Fibroblast of skin of left biceps (primary cell): Measurements from ENCODE around the gene NRXN2.

Source experiments
- DNase-seq, 2 experiments: peaks; one replicate each; pipeline ENCODE4 v3.0.0-alpha.2; 2013; ENCODE audit warnings: low read depth in 2 of 2

NRXN2 gene

GRCh38 chr11:64592234-64592615 lies 130.8 kb downstream of the NRXN2 start:
- DNase-seq = no peak

- no peak for DNase-seq
Observed at GRCh38 chr11:64591257-64592233, 131.5 kb downstream of the NRXN2 start.

- DNase-seq = no peak
Observed at GRCh38 chr11:64590763-64591221, 132.2 kb downstream of the NRXN2 start, which contains the start of gene SLC22A12. TSS of gene SLC22A12 (plus strand) at chr11:64591220. CDS start at chr11:64591557, 337 bp downstream.

DNA sequence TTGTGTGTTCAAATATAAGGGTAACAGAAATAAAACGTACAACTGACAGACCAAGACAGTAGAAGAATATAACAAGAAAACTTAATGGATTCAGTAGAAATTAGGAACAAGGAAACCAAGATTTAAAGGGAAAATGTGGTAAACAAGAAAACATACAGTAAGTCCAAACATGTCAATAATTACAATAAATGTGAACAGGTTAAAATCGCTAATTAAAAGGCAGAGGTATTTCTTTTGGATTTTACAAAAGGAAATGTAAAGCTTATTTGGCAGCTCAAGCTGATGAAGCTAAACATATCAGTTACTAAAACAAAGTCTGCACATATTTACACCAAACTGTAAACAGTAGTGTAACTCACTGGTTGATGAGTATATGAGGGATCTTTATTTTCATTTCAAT lies 134.3 kb downstream of the NRXN2 start:
- no peak for DNase-seq

- no peak for DNase-seq
Observed at GRCh38 chr11:64586366-64586765, 136.6 kb downstream of the NRXN2 start.

- DNase-seq = no peak
Observed at GRCh38 chr11:64585150-64585549, 137.8 kb downstream of the NRXN2 start.

GRCh38 chr11:64583296-64584262 lies 139.4 kb downstream of the NRXN2 start:
- no peak for DNase-seq

DNA sequence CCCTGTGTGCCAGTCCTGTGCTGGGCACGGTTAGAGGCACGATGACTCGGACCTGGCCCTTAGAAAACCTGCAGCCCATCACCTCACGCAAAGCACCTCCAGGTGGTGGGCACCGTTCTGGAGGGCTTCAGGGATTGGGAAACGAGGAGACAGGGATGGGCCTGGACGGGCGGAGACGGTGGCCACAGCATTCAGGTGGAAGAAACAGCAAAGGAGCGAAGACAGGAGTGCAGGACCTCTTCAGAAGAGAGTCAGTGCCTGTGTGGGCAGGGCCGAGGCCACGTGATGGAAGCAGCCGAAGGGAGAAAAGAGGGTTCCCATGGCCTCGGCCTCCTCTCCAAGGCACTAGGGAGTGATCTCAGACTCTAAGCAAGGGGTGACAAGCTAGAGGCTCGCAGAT lies 140.1 kb downstream of the NRXN2 start:
- no peak for DNase-seq

GRCh38 chr11:64581057-64581523 lies 141.9 kb downstream of the NRXN2 start:
- DNase-seq = no peak

DNA sequence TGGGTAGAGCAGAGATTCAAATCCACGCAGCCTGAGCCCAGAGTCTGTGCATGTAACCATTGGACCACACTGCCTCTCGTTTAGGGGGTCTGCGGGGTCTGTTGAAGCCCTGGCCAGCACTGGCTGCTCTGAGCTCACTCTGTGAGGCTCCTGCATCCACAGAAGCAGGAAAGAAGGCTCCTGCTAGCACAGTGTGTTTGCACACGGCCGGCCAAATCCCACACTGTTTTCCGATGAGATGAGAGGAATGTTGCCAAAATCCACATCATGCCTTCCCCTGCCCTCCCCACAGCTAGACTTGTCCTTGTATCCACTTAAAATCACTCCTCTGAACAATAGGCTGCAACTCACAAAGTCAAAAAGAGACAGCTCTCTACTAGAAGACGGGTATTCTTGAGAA lies 142.6 kb downstream of the NRXN2 start:
- no peak for DNase-seq

DNA sequence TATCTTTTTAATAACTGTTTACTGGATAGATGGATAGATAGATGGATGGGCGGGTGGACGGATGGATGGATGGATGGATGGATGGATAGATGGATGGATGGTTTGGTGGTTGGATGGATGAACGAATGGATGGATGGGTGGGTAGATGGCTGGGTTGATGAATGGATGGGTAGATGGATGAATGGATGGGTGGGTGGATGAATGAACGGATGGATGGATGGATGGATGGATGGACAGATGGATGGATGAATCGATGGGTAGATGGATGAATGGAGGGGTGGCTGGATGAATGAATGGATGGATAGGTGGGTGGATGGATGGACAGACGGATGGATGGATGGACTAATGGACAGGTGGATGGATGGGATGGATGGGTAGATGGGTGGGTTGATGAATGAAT lies 145.8 kb downstream of the NRXN2 start:
- DNase-seq = no peak

GRCh38 chr11:64572143-64572542 lies 150.9 kb downstream of the NRXN2 start:
- no peak for DNase-seq

- no peak for DNase-seq
Observed at GRCh38 chr11:64571410-64572091, 151.4 kb downstream of the NRXN2 start.

DNA sequence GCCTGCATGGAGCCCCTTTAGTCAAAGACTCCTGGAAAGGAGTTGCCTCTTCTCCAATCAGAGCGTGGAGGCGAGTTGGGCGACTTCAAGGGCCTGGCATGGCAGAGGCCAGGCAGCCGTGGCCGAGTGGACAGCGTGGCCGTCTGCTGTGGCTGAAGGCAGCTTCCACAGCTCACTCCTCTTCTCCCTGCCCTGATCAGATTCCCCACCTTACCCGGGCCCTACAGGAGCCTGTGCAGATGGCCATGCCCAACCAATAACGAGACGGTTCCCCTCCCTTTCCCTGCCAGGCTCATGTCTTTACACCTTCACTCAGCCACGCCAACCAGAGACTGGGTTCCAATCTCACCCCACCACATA lies 152.0 kb downstream of the NRXN2 start:
- DNase-seq = no peak

GRCh38 chr11:64570341-64570740 lies 152.7 kb downstream of the NRXN2 start:
- no peak for DNase-seq

DNA sequence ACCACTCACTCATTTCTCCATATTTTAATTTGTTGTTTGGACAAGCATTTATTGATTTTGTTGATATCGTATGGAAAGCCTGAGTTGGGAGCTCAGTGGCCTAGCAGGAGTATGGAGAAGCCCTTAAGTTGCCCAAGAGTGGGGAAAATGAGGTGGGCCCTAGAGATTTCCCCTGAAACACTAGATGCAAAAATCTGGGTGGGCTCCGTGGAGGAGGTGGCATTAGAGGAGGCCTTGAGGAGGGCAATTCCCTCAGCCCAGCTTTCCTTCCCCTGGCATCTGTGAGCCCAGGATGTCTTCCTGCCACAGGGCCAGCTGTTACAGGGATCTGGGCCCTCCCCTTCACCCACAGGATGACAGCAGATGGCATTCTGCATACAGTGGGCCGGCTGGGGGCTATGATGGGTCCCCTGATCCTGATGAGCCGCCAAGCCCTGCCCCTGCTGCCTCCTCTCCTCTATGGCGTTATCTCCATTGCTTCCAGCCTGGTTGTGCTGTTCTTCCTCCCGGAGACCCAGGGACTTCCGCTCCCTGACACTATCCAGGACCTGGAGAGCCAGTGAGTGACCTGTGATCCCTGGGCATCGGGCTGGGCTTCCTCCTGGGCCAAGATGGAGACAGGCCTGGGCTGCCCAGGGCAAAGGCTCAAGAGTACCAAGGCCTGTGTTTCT lies 153.6 kb downstream of the NRXN2 start:
- no peak for DNase-seq

- DNase-seq = no peak
Observed at GRCh38 chr11:64568584-64569140, 154.3 kb downstream of the NRXN2 start.

GRCh38 chr11:64568041-64568571 lies 154.9 kb downstream of the NRXN2 start:
- DNase-seq = no peak

- no peak for DNase-seq
Observed at GRCh38 chr11:64566915-64567891, 155.8 kb downstream of the NRXN2 start.
